22Rv1 (cell line): ENCODE measurements around the gene QRICH2.
"Not testable (repeated sequence)": the region's sequence is repeated elsewhere in the genome, so short reads cannot be mapped to it uniquely, and the experiment has no call there.

Experiments
- H3K27ac ChIP-seq: fragments of 450-650 bp; 2 replicates; pipeline ENCODE4 v1.5.1; 2017
- CTCF ChIP-seq: fragments of 450-650 bp; IDR thresholded peaks from 2 replicates; pipeline ENCODE4 v1.5.1; 2017; ENCODE audit warnings: mild to moderate bottlenecking
- ZFX ChIP-seq: fragments of 450-650 bp; IDR thresholded peaks from 2 replicates; pipeline ENCODE4 v1.6.1; 2017; ENCODE audit warnings: antibody characterized with exemption, borderline replicate concordance

QRICH2 gene

GRCh38 chr17:76353599-76354316 is 45.7 kb upstream of the QRICH2 start, which contains the start of gene PRPSAP1:
PRPSAP1 (minus strand) TSS chr17:76353916; CDS start chr17:76353703, 213 bp downstream.
- H3K27ac ChIP-seq, result peak within 1 kb of the TSS; percentile 91
- no peak for TF ChIP-seq ZFX
- TF ChIP-seq CTCF, result 0 out of 2 replicates have a peak, but pooled peaks have one; percentile 20

DNA sequence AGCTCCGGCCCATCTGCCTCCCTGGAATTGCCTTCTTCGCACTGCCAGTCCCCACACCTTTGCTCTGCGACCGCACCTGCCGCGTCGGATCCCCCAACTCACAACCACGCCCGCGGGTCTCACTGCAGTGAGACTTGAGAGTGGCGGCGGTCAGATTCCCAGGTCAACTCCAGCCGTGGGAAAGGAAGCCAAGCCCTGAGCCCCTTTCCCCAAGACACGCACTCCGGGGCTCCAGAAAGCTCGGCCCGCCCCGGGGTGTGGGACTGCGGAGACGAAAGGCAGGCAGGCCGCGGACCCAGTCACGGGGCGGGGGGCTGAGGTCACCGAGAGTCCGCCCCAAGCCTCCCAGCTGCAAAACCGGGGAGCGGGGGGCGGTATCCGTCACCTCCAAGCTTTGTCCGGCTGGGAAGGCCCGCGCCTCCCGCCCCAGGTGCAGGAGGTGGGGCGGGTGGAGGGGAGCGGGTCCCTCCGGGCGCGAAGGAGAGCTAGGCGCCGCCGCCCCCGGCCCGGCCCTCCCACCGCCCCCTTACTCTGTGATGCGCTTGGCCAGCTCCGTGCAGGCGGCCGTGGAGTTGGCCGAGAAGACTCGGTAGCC is 45.0 kb upstream of the QRICH2 start:
- H3K27ac ChIP-seq, result peak overlapping the region; percentile 91
- TF ChIP-seq CTCF (no peak), ZFX (no peak)

DNA sequence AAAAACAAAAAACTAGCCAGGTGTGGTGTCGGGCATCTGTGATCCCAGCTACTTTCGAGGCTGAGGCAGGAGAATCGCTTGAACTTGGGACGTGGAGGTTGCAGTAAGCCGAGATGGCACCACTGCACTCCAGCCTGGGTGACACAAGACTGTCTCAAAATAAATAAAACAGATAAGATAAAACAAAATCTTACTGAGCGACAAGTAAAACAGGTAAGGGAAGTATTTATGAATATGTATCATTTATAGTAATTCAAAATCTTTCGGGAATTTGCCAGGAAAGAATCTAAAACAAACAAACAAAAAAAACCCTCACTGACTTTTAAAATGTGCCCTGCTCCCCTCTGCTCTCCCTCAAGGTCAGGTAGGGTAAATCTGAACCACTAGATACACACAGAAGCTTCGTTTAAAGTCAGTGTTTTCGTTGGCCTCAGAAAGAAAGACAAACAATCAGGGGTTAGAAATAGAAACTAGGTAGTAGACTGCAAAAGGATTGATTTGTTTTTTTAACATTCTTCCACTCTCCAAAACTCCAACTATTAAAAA is 43.5 kb upstream of the QRICH2 start:
- H3K27ac ChIP-seq, result peak overlapping the region; percentile 6; the same call in 1 of the 2 replicates
- TF ChIP-seq ZFX, result no peak
- no peak for TF ChIP-seq CTCF

GRCh38 chr17:76350463-76350862 is 42.4 kb upstream of the QRICH2 start:
- TF ChIP-seq CTCF (no peak), ZFX (no peak)
- H3K27ac ChIP-seq, result no peak overlapping the region

GRCh38 chr17:76346936-76347335 is 38.9 kb upstream of the QRICH2 start:
- H3K27ac ChIP-seq, result not testable (repeated sequence)

GRCh38 chr17:76345377-76345974 is 37.4 kb upstream of the QRICH2 start:
- TF ChIP-seq CTCF (no peak), ZFX (no peak)
- no peak overlapping the region for H3K27ac ChIP-seq

GRCh38 chr17:76343106-76343505 is 35.0 kb upstream of the QRICH2 start:
- TF ChIP-seq ZFX (no peak), CTCF (no peak)
- no peak overlapping the region for H3K27ac ChIP-seq
